ENCODE results near the gene MZB1. TPM values are rescaled to one million over a fixed set of nuclear protein-coding genes. Genes with fewer than 3 reads are reported as not detected.
A peak's percentile ranks its signal among the peaks of the same experiment; 100 is the strongest.

MZB1 gene
- total RNA-seq, 2 experiments from 2014 or later = 0.42 to 0.63 TPM

- POLR2A ChIA-PET = interaction anchor here (0.7 to 3.0 kb wide), 9 partner anchors 9 to 860 kb away, joined by 3 to 29 read pairs (median 11); partner anchors contain the start of genes ETF1, MATR3, MZB1 and PAIP2
- peak; percentile 29 for TF ChIP-seq CTCF (IDR thresholded peaks at IDR 0.05)
- H3K27ac ChIP-seq (ENCODE audit: low read depth in 1 of 2, low read length in 2 of 2) = peak overlapping the region; percentile 74 to 97
- CTCF ChIA-PET = interaction anchor here (0.6 to 2.7 kb wide), 7 partner anchors 8 to 1050 kb away, joined by 3 to 14 read pairs (median 3); partner anchors contain the start of genes KDM3B, PAIP2 and PROB1
- peak overlapping the region; percentile 94 for H3K27ac Mint-ChIP-seq
- ATAC-seq (ENCODE audit: poor library complexity) = no peak
- peak overlapping the region; percentile 92 for H3K4me3 Mint-ChIP-seq
- no peaks in the 10 kb centered on the region for H3K9me3 ChIP-seq (ENCODE audit: control insufficient read depth in 1 of 2, insufficient read depth in 1 of 2, low read length in 2 of 2)
- peak in 3 of 14 experiments; percentile 42 to 56 (median 43) for DNase-seq
- no peaks in the 10 kb centered on the region for H3K9me3 Mint-ChIP-seq
- H3K27me3 Mint-ChIP-seq = no peaks in the 10 kb centered on the region
- peaks cover 4% of the 10 kb centered on the region for H3K36me3 ChIP-seq (ENCODE audit: insufficient read depth, low read length)
- H3K4me3 ChIP-seq (ENCODE audit: low read length) = no peak overlapping the region
- H3K27me3 ChIP-seq (ENCODE audit: control insufficient read depth in 1 of 2, insufficient read depth in 2 of 2, low read length in 2 of 2) = no peaks in the 10 kb centered on the region
- H3K36me3 Mint-ChIP-seq (ENCODE audit: low read depth) = peaks cover 5% of the 10 kb centered on the region
- intact Hi-C loops (cut with DNase I, micrococcal nuclease) = loop anchor here in 1 of 2 experiments (2.0 to 10.0 kb wide), 8 partner anchors 60 to 1068 kb away; partner anchors contain the start of genes CDC25C, CYSTM1, EGR1 and FAM53C
- peaks cover 21% of the 10 kb centered on the region for H3K4me1 ChIP-seq (ENCODE audit: insufficient read depth, low read length)
- H3K4me1 Mint-ChIP-seq (ENCODE audit: low read depth) = peaks cover 31% of the 10 kb centered on the region
Observed at GRCh38 chr5:139402561-139403158, 12.9 kb upstream of the MZB1 start.

- peaks cover 4% of the 10 kb centered on the region for H3K36me3 ChIP-seq (ENCODE audit: insufficient read depth, low read length)
- CTCF ChIA-PET = interaction anchor here (2.7 kb wide), 1 partner anchor 9 kb away, joined by 14 read pairs; no protein-coding TSS in a partner anchor
Observed at GRCh38 chr5:139401546-139401945, 11.8 kb upstream of the MZB1 start.

GRCh38 chr5:139399501-139400121 lies 9.9 kb upstream of the MZB1 start:
- POLR2A ChIA-PET = no interaction called here
- Histone ChIP-seq H3K27ac (ENCODE audit: low read depth in 1 of 2, low read length in 2 of 2) (no peak overlapping the region), H3K4me1 (ENCODE audit: insufficient read depth, low read length) (peaks cover 18% of the 10 kb centered on the region), H3K27me3 (ENCODE audit: control insufficient read depth in 1 of 2, insufficient read depth in 2 of 2, low read length in 2 of 2) (no peaks in the 10 kb centered on the region), H3K9me3 (ENCODE audit: control insufficient read depth in 1 of 2, insufficient read depth in 1 of 2, low read length in 2 of 2) (no peaks in the 10 kb centered on the region), H3K36me3 (ENCODE audit: insufficient read depth, low read length) (peaks cover 4% of the 10 kb centered on the region), H3K4me3 (ENCODE audit: low read length) (no peak overlapping the region)
- Mint-ChIP-seq H3K9me3 (no peaks in the 10 kb centered on the region), H3K27me3 (no peaks in the 10 kb centered on the region), H3K4me3 (no peak overlapping the region), H3K4me1 (ENCODE audit: low read depth) (peaks cover 24% of the 10 kb centered on the region), H3K27ac (no peak overlapping the region), H3K36me3 (ENCODE audit: low read depth) (peaks cover 5% of the 10 kb centered on the region)
- ATAC-seq (ENCODE audit: poor library complexity) (no peak), DNase-seq (no peak)
- CTCF ChIA-PET = no interaction called here
- intact Hi-C loops (cut with DNase I, micrococcal nuclease) = loop anchor here in 1 of 2 experiments (5.0 to 10.0 kb wide), 7 partner anchors 163 to 1065 kb away; partner anchors contain the start of genes CDC25C, CYSTM1, EGR1 and FAM53C
- no peak for TF ChIP-seq CTCF (IDR thresholded peaks at IDR 0.05)

More at GRCh38 chr5:139401546-139401945, 11.8 kb upstream of the MZB1 start:
- Histone ChIP-seq H3K4me1 (ENCODE audit: insufficient read depth, low read length) (peaks cover 21% of the 10 kb centered on the region), H3K27me3 (ENCODE audit: control insufficient read depth in 1 of 2, insufficient read depth in 2 of 2, low read length in 2 of 2) (no peaks in the 10 kb centered on the region), H3K27ac (ENCODE audit: low read depth in 1 of 2, low read length in 2 of 2) (no peak overlapping the region), H3K9me3 (ENCODE audit: control insufficient read depth in 1 of 2, insufficient read depth in 1 of 2, low read length in 2 of 2) (no peaks in the 10 kb centered on the region), H3K4me3 (ENCODE audit: low read length) (no peak overlapping the region)
- Mint-ChIP-seq H3K4me1 (ENCODE audit: low read depth) (peaks cover 25% of the 10 kb centered on the region), H3K36me3 (ENCODE audit: low read depth) (peaks cover 5% of the 10 kb centered on the region), H3K9me3 (no peaks in the 10 kb centered on the region), H3K27ac (peak overlapping the region; percentile 20), H3K27me3 (no peaks in the 10 kb centered on the region), H3K4me3 (no peak overlapping the region)
- ATAC-seq (ENCODE audit: poor library complexity) (no peak), DNase-seq (no peak)
- no peak for TF ChIP-seq CTCF (IDR thresholded peaks at IDR 0.05)
- intact Hi-C loops (cut with DNase I, micrococcal nuclease) = loop anchor here in 1 of 2 experiments (5.0 to 10.0 kb wide), 7 partner anchors 161 to 1067 kb away; partner anchors contain the start of genes CDC25C, CYSTM1, EGR1 and FAM53C
- POLR2A ChIA-PET = no interaction called here

All from CD4-positive, alpha-beta T cell (primary cell).